M059J (cell line): ENCODE measurements around the gene PDE4D. TPM values are rescaled to one million over a fixed set of nuclear protein-coding genes. Genes with fewer than 3 reads are reported as not detected.
A peak's percentile ranks its signal among the peaks of the same experiment; 100 is the strongest.

ENCODE experiments used
- DNase-seq: peaks from one replicate; pipeline ENCODE4 v3.0.0-alpha.2; 2012; ENCODE audit warnings: low read depth
- total RNA-seq: library from RNA; depleted of rRNA; stranded (reverse); fragments of >200 nt; shearing (Covaris generic); gene quantifications from 2 replicates; pipeline ENCODE4 v1.2.3, GENCODE V29; 2014

PDE4D gene
- total RNA-seq, 1 experiment from 2014 or later: 14.9 TPM

DNA sequence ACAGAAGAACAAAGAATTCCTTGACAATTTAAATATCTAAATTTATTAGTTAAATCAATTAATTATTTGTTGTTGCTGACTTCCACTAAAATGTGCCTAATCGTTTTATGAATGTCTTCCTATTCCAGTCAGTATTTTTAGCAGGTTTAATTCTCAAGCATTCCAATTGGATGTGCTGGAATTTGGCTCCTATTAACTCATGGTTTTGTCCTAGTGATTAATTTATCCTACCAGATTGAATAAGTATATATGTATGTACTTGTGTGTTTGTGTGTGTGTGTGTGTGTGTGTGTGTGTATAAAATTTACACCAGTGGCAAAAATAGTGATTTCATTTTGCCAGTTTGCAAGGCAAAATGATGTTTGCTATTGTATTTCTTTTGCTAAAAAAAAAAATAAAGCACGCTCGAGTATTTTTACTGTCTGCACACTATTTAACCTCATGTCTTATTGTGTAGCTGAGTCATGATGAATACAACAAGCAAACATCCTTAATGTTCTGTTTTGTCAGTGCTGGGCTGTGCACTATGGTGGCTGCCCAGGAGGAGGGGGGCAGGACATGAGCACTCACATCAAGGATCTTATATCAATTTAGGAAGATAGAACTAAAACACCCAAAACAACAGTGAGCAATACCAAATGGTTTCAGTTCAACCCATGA, 375.5 kb downstream of the PDE4D start:
- peak; percentile 83 for DNase-seq

DNA sequence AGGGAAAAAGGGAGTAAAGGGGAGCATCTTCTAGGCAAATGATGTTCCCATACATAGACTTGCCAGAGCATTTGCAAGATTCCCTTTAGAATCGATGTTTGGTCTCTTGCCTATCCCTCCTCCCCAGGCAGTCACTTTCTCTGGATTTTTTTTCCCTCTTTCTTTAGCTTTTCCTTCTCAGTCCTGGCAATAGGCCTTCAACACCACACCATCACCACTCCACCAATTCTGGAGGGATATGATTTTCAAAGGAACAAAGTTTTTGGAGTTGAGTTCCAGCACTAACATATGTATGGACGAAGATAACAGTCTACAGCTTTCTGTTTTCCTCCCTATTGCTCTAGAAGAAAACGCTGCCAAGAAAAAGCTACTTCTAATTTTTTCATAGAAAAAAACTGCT, 377.4 kb downstream of the PDE4D start:
- DNase-seq: no peak

DNA sequence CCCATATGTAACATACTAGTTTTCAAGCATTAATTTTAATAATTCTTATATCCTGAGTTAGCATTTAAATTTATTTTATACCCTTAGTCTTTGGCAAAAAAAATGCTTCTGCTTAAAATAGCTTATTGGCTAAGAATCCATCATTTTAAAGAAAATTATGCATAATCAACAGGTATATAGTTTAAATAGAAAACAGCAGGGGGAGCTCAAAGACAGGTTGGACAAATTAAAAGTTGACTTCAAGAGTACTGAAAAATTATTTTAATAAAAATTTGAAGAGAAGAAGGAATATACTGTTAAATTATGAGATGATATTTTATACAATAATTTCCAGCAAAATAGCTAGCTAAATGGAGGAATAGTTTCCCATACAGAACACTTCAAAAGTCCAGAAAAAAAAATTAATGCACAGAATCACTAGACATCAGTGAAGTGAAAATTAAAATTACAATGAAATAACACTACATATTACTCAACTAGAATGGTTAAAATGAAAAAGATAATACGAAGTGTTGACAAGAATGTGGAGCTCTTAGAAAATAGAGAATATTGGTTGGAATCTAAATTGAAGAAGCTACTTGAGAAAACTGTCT, 387.1 kb downstream of the PDE4D start:
- DNase-seq: peak; percentile 26

DNA sequence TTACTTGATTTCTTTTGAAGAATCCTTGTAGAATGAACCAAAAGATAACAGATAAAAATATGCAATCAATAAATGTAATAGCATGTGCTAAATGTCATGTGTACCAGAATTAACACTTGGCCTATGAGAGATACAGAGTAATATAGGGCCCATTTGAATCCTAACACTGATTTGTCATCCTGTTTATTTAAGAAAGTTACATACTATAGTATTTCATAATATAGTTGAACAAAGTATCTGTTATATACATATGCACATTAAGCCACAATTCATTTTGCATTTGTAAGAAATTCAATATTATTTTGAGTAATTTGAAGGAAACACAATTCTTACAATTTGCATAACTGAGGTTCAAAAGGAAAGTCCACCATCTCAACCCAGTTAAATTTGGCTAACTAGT, 389.5 kb downstream of the PDE4D start:
- DNase-seq: no peak

DNA sequence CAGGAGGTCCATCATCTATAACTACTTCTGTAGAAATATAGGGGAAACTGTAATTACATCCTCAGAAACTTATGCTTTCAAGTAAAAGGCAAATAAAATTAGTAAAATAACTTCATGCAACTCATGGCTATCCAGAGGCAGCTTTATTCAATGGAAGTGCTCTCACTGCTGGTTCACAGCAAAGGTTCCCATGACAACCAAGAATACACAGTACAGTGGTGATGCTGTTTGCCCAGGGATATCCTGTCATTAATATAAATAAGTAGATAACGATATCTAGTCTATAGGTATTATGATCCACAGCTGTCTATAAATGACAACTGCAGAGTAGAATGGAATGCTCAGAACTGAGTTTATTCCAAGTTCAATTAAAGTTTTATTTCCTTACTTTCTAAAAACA, 390.3 kb downstream of the PDE4D start:
- DNase-seq: peak; percentile 42

DNA sequence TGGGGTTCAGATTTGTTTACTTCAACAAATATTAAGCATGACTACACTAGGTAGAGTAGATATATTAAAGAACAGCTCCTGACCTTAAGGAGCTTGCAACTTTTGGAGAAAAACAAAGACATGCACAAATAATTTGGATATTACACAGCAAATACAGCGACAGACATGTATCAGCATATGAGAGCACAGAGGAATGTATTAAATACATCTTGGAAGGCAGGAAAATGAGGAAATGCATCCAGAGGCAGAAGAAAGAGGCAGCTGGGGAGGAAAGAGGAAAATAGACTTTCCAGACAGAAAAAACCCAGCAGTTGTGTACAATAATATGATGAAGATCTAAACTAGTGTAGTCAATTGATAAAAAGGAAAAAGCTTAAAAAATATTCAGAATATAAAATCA, 392.2 kb downstream of the PDE4D start:
- DNase-seq: no peak

DNA sequence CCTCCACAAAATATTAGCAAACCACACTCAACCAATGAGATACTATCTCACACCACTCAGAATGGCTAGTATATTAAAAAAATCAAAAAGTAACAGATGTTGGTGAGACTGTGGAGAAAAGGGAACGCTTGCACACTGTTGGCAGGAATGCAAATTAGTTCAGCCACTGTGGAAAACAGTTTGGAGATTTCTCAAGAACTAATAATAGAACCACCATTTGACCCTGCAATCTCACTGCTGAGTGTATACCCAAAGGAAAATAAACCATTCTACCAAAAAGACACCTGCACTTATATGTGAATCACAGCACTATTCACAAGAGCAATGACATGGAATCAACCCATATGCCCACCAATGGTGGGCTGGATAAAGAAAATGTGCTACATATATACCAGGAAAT, 393.5 kb downstream of the PDE4D start:
- no peak for DNase-seq

DNA sequence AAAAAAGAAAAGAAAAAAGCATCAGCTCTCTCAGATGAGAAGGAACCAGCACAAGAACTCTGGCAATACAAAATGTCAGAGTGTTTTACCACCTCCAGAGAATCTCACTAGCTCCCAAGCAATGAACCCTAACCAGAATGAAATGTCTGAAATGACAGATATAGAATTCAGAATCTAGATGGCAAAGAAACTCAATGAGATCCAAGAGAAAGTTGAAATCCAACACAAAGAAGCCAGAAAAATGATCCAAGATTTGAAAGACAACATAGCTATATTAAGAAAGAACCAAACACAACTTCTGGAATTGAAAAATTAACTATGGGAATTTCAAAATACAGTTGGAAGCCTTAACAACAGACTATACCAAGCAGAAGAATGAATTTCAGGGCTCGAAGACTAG, 396.3 kb downstream of the PDE4D start:
- no peak for DNase-seq

DNA sequence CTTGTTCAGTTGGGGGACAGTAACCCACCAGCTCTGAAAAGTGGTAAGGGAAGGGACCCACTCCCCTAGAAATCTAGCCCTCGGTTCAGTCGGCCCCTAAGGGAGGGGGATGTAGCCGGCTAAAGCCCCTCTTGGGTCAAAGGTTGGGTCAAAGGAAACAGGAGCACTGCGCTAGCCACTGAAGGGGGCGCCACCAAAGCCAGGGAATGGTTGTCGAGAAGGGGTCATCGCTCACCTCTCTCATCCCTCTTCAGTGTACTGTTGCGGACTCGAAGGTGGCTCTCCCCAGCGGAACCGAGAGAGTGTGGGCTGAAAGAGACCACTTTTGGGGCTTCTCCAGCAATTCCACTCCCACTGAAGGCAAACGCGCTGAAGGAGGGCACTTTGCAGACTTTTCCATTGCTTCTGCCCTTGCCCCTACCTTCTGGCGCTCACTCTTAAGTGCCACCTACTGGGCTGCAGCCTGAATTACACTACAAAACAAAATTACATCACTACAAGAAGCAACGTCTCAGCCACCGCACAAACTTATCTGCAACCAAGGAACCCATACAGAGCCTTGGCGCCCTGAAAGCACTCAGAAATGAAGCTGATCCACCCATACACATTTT, 396.9 kb downstream of the PDE4D start:
- no peak for DNase-seq

DNA sequence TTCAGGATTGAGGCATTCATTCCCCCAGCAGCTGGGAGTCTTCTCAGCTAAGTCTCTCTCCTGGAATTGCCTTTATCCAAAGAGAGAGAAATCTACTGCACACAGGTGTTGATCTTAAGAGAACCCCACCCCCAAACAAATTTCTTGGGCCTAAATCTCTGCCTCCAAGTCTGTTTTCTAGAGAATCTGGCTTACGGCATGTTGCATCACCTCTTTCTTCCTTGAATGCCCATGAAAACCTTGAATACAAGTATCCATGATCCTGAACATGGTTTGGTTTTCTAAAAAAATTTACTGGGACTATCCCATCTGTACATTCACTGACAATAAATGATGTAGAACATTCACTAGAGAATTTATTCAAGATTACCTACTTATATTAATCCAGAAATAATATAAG, 401.6 kb downstream of the PDE4D start:
- no peak for DNase-seq

DNA sequence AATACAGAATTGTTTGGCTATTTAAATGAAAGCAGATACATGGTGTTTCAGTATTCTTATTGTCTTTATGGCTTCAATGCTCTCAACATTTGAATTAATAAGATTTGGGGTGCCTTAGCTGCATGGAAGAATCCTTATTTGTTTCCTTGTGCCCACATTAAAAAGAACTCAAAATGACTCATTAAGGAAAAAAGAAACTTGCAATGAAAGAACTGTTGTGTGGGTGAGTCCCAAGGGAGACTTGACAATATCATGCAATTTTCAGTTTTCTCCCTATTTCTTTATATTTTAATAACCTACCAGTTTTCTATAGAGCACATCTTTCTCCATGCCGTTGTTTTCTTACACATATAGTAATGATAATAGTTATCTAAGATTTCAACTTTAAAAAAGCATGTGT, 404.0 kb downstream of the PDE4D start:
- no peak for DNase-seq

DNA sequence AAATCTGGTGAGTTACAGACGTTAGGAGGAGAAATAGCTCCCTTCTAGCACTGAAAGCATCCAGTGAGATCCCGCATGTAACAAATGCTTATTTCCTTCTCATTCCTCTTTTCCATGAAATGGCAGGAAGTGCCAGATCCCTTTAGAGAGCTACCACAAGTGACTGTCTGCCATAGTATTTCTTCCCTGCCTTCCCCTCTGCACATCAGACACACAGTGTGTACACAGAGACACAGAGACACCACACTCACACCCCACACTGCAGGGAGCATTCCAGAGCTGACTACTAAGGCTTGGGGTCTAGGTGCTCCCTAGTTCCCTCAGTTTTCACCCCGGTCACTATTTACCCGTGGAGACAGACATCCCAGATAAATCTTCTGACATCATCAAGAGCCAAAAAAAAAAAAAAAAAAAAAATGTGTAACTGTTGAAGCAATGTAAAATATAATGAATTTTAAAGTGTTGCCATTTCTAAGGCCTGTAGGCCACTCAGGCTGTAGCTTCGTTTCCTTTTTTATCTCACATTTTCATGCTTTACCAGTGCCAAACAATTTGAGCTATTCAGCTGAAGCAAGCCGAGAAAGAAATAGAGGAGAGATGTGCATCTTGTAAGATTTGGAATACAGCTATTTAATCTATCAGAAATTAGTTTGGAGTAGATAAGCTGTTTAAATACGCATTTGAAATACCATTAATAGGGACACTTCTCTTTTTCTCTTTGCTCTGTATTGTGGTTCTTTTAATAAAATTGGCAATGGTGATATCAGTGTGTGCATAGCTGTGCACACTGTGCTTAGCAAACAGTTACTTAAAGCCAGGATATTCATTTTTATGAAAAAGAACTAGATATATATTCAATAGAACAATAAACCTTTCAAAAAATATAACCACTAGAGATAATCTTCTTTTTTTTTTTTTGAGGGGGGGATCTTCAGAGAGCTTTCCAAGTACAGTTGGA, 405.5 kb downstream of the PDE4D start:
- DNase-seq: no peak

DNA sequence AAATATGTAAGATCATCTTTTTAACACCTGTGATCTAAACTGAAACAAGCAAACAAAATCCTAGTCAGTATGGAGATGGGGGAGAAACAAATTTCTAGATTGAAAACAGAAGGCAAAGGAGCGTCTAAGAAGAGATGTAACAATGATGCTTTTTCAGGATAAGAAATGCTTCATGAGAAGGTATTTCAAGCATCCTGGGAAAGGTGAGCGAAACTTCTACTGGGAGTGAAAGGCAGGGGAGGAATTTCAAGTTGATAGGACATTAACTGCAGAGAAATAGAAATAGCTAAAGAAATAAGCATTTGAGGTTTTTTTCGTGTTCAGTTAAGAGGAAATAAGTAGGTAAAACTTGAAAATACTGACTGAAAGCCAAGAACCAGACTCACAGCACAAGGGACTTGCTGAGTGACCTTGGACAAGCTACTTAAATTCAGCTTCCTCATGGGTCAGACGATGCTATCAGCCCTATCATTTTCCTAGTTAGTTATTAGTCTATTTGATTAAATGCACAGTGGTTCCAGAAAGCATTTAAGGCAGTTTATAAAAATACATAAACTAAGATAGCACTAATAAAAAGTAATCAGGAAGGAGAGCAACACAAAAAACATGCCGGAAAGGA, 406.3 kb downstream of the PDE4D start:
- DNase-seq: no peak

DNA sequence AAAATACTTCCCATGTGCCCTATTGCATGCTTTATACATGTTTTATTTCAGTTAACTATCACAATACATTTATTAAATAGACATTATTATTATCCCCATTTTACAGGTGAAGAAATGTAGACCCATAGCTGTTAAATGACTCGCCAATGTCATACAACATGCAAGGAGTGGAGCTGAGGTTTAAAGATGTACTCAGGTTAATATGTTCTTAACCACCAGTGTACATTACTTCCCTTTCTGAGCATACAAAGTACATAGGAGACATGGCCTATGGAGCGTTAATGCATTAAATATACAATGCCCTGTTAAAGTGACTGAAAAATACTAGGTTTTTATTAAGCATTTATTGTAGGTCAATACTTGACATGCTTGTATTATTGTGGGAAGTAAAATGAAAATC, 407.0 kb downstream of the PDE4D start:
- DNase-seq: no peak

DNA sequence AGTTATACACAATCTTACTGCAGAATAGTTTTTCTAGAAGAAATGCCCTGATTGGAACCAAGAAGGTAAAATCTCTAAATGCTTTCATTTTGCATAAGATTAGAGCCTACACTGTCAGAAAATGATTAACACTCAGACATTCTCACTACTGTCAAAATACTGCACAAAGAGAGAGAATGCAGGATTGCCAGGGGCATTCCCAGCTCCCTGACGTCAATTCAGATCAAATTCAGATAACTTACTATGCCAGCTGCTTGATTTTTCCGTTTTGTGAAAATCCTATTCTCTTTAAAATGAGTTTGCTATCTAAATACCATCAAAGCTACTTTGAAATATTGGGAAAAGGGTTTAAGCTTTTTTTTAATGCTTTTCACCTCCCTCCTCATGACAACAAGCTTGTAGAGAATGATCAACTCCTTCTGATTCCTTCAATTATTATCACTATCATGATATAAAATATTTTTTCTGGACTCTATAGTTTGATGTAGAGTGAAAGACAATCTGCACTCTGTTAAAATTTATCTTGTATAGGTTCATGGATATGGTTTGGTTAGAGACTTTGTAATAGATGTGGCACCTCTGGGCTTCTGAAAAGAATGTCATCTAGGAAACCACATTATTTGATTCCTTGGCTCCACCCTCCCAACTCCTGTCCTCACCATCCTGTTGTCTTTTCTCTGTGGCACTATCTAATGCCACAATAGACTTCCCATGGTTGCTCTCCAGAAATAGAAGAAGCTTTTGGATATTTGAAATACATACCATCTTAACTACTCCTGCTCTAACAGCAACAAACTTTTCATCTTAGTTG, 407.7 kb downstream of the PDE4D start:
- DNase-seq: peak; percentile 66

DNA sequence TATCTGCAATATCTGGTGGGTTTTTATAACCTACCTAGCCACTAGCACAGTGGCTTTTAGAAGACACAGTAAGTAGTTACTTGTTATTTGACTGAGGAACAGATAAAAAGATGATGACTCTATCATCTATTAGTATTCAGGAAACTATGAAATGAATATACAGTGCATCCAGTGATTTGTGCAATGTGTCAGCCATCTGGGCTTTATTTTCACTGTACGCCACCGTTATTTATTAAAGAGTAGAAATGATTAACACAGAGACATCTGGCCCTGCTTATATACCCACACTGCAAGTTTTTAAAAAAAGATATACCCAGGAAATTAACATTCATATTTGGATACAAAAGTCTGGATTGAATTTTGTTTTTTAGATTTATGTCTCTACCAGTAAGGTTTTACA, 408.4 kb downstream of the PDE4D start:
- no peak for DNase-seq

DNA sequence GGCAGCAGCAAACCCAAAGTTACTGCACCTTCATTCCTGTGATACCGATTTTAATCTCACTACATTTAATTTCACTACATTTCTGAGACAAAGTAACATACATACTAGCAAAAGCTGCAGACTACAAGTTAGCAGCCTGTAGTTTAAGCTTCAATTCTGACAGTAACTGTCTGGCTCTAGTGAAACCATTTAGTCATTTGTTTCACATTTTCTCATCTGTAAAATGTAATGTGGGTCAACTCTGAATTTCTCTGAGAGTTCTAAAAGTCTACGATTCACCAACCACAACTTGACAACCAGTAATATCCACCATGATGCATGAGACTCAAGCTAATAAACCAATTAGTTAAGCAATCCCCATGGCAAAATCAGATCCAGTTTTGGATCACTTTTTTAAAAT, 408.9 kb downstream of the PDE4D start:
- peak; percentile 28 for DNase-seq

DNA sequence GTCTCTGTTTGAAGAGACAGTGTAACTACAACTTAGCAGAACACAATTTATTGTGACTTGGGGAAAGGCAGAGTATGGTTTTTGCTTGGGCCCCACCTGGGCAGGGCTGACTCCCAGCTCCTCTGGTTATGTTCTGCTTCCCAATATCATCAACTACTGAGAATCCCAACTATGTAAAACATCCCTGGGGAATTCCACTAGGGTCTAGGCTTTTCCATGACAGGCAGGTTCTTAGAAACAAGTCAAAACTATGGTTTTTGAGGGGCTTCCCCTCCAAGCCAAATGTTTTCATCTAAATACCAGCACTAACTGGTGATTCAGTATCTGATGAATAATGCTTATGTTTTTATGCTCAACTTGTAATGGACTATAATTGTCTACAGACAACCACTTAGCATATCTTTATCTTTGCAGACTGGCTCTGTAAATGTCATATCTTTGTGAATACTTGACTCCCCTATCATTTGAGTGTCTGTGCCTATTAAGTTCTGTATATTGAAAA, 409.5 kb downstream of the PDE4D start:
- DNase-seq: peak; percentile 71

DNA sequence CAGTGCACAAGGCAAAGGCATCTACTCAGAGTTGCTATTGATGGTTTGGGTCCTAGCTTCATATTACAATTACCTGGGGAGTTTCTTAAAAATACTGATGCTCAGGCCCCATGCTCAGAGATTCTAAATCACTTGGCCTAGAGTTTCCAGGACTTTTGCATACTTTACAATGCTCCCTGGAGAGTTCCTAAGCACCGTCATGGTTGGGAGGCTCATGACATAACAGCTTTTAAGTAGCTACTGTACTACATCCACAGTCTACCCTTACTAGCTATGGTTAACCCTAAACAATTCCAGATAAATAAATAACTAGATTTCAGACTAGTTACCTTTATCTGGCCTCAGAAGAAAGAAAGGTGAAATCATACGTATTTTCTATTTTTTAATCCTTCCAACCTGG, 414.4 kb downstream of the PDE4D start:
- no peak for DNase-seq

DNA sequence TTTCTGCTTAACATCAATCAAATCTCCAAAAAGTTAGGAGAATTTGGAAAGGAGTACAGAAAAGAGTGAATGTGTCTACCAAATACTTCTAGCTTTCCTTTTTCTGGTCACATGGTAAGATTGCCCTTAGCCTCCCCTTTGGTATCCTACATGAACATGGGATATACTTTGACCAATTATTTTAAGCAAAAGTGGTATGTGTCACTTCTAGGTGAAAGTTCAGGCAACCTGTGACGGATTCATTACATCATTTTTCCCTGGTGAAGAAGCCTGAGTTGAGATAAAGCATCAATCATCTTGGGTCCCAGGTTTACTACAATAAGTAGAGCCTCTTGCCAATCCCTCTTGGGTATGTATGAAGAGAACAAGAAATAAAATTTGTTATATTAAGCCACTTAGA, 419.2 kb downstream of the PDE4D start:
- DNase-seq: peak; percentile 23

DNA sequence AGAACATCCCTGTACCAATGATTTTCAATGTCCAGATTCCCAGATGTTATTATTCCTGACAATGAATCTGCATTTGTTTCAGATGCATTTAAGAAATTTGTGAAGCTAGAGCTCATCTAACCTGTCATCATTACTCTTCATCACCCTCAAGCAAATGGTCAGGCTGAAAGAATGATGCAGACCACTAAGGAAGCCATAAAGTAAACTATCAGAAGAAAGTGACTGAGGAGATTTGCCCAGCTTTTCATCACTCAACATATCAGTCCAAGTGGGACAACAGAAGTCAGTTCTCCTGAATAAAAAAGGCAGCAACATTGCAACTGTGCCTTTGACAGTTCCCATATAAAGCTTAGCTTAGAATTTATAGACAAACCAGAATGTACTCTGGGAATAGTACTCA, 419.9 kb downstream of the PDE4D start:
- DNase-seq: peak; percentile 58
